B cell (primary cell): ENCODE measurements around the gene ASF1A. TPM values are rescaled to one million over a fixed set of nuclear protein-coding genes. Genes with fewer than 3 reads are reported as not detected.

Source experiments
- ATAC-seq: fragments of 200-7000 bp; cut with Tn5 transposase; one replicate; pipeline ENCODE4 v1.10.0; 2021; ENCODE audit warnings: low read depth, mild to moderate bottlenecking, moderate number of reproducible peaks, moderate library complexity
- CTCF ChIA-PET: fragments of 350-600 bp; sonication (Branson Sonifier 250); formaldehyde crosslinking; loops from one replicate; lab custom pipeline; 2021; ENCODE audit warnings: antibody characterized with exemption, inconsistent platforms; lab: Charles Lee
- POLR2A ChIA-PET: fragments of 350-600 bp; sonication (Branson Sonifier 250); formaldehyde crosslinking; loops from one replicate; lab custom pipeline; 2021; ENCODE audit warnings: antibody characterized with exemption; lab: Charles Lee
- DNase-seq: peaks from one replicate; pipeline ENCODE4 v3.0.0; 2013
- H2AFZ ChIP-seq: 2 replicates; pipeline ENCODE4 v1.6.1; 2012; ENCODE audit warnings: mild to moderate bottlenecking, low read depth, low read length; ENCODE audit not compliant: insufficient read depth, poor library complexity, severe bottlenecking
- H3K27ac ChIP-seq, 2 donors: 1 replicate in 1 of 2; 2 replicates in 1 of 2; pipeline ENCODE4 v1.5.1; 2012 to 2013; ENCODE audit warnings: low read length in 2 of 2, mild to moderate bottlenecking in 2 of 2, moderate library complexity in 1 of 2
- H3K27me3 ChIP-seq, 4 experiments: fragments of 200-600 bp in 1 of 4; sonication (generic) in 1 of 4; replicated peaks in 1 of 4; 1 replicate in 2 of 4; 2 replicates in 2 of 4; pipeline versions ENCODE4 v1.6.1 to v1.7.0; 2013 to 2016; ENCODE audit warnings: low read length in 3 of 4, mild to moderate bottlenecking in 2 of 4, mixed read lengths in 1 of 4, moderate library complexity in 1 of 4; ENCODE audit not compliant: insufficient read depth in 4 of 4, control insufficient read depth in 3 of 4; ENCODE audit errors: control extremely low read depth in 1 of 4
- H3K36me3 ChIP-seq, 2 experiments: replicated peaks in 1 of 2; 1 replicate in 1 of 2; 2 replicates in 1 of 2; pipeline versions ENCODE4 v1.6.1 to v1.7.1; 2013; ENCODE audit warnings: low read length in 1 of 2; ENCODE audit not compliant: insufficient read depth in 2 of 2, control insufficient read depth in 1 of 2; ENCODE audit errors: control extremely low read depth in 1 of 2, extremely low read depth in 1 of 2
- H3K4me1 ChIP-seq, 2 donors: fragments of 200-600 bp in 1 of 2; sonication (generic) in 1 of 2; 1 replicate in 1 of 2; 2 replicates in 1 of 2; pipeline versions ENCODE4 v1.5.1 to v1.6.1; 2013 to 2017; ENCODE audit warnings: low read length in 2 of 2; ENCODE audit not compliant: control insufficient read depth in 2 of 2, insufficient read depth in 2 of 2
- H3K4me2 ChIP-seq: replicated peaks from 2 replicates; pipeline ENCODE3; 2012; ENCODE audit warnings: mild to moderate bottlenecking, low read depth, low read length; ENCODE audit not compliant: poor library complexity, severe bottlenecking
- H3K4me3 ChIP-seq, 5 experiments: fragments of 200-600 bp in 1 of 5; sonication (generic) in 1 of 5; 1 replicate in 3 of 5; 2 replicates in 2 of 5; pipeline versions ENCODE4 v1.5.1 to v1.7.0; 2011 to 2016; ENCODE audit warnings: low read length in 4 of 5, mild to moderate bottlenecking in 4 of 5, low read depth in 2 of 5, control low read depth in 1 of 5, moderate library complexity in 1 of 5; ENCODE audit not compliant: insufficient read depth in 1 of 5; ENCODE audit errors: control extremely low read depth in 1 of 5, extremely low read depth in 1 of 5
- H3K79me2 ChIP-seq: fragments of 200-600 bp; sonication (generic); one replicate; pipeline ENCODE4 v1.6.0; 2016; ENCODE audit warnings: low read length; ENCODE audit not compliant: control insufficient read depth, insufficient read depth
- H3K9ac ChIP-seq: fragments of 200-600 bp; sonication (generic); 2 replicates; pipeline ENCODE4 v1.6.1; 2017; ENCODE audit warnings: mild to moderate bottlenecking, low read length, moderate library complexity
- H3K9me3 ChIP-seq, 3 donors: one replicate each; pipeline versions ENCODE4 v1.6.1 to v1.7.1; 2013; ENCODE audit warnings: low read length in 2 of 3; ENCODE audit not compliant: control insufficient read depth in 2 of 3, insufficient read depth in 1 of 3; ENCODE audit errors: control extremely low read depth in 1 of 3
- H4K20me1 ChIP-seq: 2 replicates; pipeline ENCODE4 v1.6.0; 2012; ENCODE audit warnings: mild to moderate bottlenecking, low read length; ENCODE audit not compliant: insufficient read depth, control insufficient read depth, poor library complexity, severe bottlenecking
- H3K27ac Mint-ChIP-seq: one replicate; pipeline ENCODE4 v1.8.0; 2021; ENCODE audit warnings: mixed read lengths
- H3K27me3 Mint-ChIP-seq: one replicate; pipeline ENCODE4 v1.8.0; 2021; ENCODE audit warnings: mixed read lengths
- H3K4me1 Mint-ChIP-seq: one replicate; pipeline ENCODE4 v1.8.0; 2021; ENCODE audit warnings: mixed read lengths
- H3K4me3 Mint-ChIP-seq: one replicate; pipeline ENCODE4 v1.8.0; 2021; ENCODE audit warnings: mixed read lengths
- H3K9me3 Mint-ChIP-seq: one replicate; pipeline ENCODE4 v1.8.0; 2022; ENCODE audit warnings: mixed read lengths; ENCODE audit not compliant: insufficient read depth
- EZH2 ChIP-seq: IDR thresholded peaks from 2 replicates; pipeline ENCODE4 v1.6.1; 2012; ENCODE audit warnings: borderline replicate concordance, low read depth, mild to moderate bottlenecking, moderate library complexity, low read length; ENCODE audit not compliant: insufficient read depth, poor library complexity, severe bottlenecking
- WGBS: methylation state at CpG from one replicate; pipeline ENCODE4 v1.1.5; 2013; ENCODE audit warnings: missing lambda C conversion rate; ENCODE audit not compliant: insufficient coverage; 5-methylcytosine and 5-hydroxymethylcytosine counted together
- intact Hi-C: fragments of 100-400 bp; cut with micrococcal nuclease; formaldehyde crosslinking; loops from one replicate; pipeline ENCODE4 v1.10.0; 2022
- polyA plus RNA-seq: library from polyadenylated mRNA; depleted of rRNA; stranded (reverse); fragments of >200 nt; gene quantifications from 2 replicates; pipeline ENCODE4 v1.2.3, GENCODE V29; 2012
- total RNA-seq, 2 donors: library from RNA; stranded (reverse); fragments of 120-200 nt in 1 of 2; gene quantifications; 1 replicate in 1 of 2; 2 replicates in 1 of 2; pipeline versions ENCODE4 v1.2.3 to v1.2.4, GENCODE V29; 2013 to 2022
- TF ChIP-seq, protein P1 (sequence below): fragments of 200-600 bp; IDR thresholded peaks from one replicate; pipeline ENCODE4 v1.8.0; 2022; ENCODE audit warnings: antibody characterized with exemption, mild to moderate bottlenecking

Gene ASF1A
- total and polyA plus RNA-seq, 2 donors (not counting 1 experiment from before 2014, with no cell fraction given), result 4.0 to 25.3 TPM

DNA sequence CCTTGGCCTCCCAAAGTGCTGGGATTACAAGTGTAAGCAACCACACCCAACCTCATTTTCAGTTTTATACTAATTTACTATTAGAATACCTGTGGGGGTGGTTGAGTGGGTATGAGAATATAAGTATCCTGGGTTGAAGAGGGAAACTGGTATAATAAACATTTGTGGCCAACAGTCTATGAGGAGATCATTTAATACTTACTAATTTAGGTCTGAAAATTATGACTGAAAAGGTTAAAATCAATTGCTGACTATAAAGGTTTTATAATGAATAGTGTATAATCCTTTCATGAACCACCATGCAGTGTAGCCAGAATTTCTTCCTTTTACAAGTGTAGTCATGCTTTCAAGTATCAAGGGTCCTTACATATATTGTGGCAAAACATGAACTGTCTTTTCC, 11.1 kb downstream of the ASF1A start:
- Mint-ChIP-seq H3K4me3 (no peak overlapping the region), H3K27me3 (no peaks in the 10 kb centered on the region), H3K9me3 (no peaks in the 10 kb centered on the region), H3K27ac (no peak overlapping the region), H3K4me1 (peaks cover 14% of the 10 kb centered on the region)
- intact Hi-C loops, result no loop called here
- POLR2A ChIA-PET, result no interaction called here
- H3K36me3 ChIP-seq, result peaks cover 8 to 58% of the 10 kb centered on the region in 2 experiments
- no peak overlapping the region for H3K4me2 ChIP-seq
- H3K4me3 ChIP-seq, result no peak overlapping the region
- TF ChIP-seq EZH2, result no peak
- TF ChIP-seq, protein P1, sequence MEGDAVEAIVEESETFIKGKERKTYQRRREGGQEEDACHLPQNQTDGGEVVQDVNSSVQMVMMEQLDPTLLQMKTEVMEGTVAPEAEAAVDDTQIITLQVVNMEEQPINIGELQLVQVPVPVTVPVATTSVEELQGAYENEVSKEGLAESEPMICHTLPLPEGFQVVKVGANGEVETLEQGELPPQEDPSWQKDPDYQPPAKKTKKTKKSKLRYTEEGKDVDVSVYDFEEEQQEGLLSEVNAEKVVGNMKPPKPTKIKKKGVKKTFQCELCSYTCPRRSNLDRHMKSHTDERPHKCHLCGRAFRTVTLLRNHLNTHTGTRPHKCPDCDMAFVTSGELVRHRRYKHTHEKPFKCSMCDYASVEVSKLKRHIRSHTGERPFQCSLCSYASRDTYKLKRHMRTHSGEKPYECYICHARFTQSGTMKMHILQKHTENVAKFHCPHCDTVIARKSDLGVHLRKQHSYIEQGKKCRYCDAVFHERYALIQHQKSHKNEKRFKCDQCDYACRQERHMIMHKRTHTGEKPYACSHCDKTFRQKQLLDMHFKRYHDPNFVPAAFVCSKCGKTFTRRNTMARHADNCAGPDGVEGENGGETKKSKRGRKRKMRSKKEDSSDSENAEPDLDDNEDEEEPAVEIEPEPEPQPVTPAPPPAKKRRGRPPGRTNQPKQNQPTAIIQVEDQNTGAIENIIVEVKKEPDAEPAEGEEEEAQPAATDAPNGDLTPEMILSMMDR, result no peak
- peaks cover 30% of the 10 kb centered on the region for H3K79me2 ChIP-seq
- DNase-seq, result no peak
- ATAC-seq, result no peak
- H3K27me3 ChIP-seq, result no peaks in the 10 kb centered on the region
- CTCF ChIA-PET, result interaction anchor here (0.8 to 1.2 kb wide), 2 partner anchors 10 to 340 kb away, joined by 3 read pairs; no protein-coding TSS in a partner anchor
- H3K9ac ChIP-seq, result no peak overlapping the region
- H3K9me3 ChIP-seq, result no peaks in the 10 kb centered on the region
- H4K20me1 ChIP-seq, result no peaks in the 10 kb centered on the region
- no peak overlapping the region for H2AFZ ChIP-seq
- no peaks in the 10 kb centered on the region for H3K4me1 ChIP-seq
- H3K27ac ChIP-seq, result no peak overlapping the region

DNA sequence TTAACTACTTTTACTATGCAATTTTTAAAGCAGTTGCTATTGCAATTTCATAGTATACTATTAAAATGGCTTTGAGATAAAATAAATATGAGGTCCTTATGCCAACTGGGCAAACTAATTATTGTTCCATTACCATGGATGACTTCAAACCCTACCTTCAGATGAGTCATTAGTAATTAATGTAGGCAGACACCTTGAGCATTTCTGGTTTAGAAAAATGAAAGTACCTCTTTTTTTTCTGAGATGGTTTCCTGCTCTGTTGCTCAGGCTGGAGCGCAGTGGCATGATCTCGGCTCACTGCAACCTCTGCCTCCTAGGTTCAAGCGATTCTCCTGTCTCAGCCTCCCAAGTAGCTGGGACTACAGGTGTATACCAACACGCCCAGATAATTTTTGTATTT, 11.9 kb downstream of the ASF1A start:
- POLR2A ChIA-PET, result no interaction called here
- Mint-ChIP-seq H3K4me3 (no peak overlapping the region), H3K4me1 (peaks cover 7% of the 10 kb centered on the region), H3K27me3 (no peaks in the 10 kb centered on the region), H3K9me3 (no peaks in the 10 kb centered on the region), H3K27ac (no peak overlapping the region)
- Histone ChIP-seq H3K27ac (no peak overlapping the region), H3K79me2 (peaks cover 23% of the 10 kb centered on the region), H3K9ac (no peak overlapping the region), H3K4me1 (no peaks in the 10 kb centered on the region), H3K27me3 (no peaks in the 10 kb centered on the region), H2AFZ (no peak overlapping the region), H4K20me1 (no peaks in the 10 kb centered on the region), H3K9me3 (no peaks in the 10 kb centered on the region), H3K4me2 (no peak overlapping the region), H3K4me3 (no peak overlapping the region), H3K36me3 (peaks cover 7 to 65% of the 10 kb centered on the region in 2 experiments)
- CTCF ChIA-PET, result no interaction called here
- ATAC-seq (no peak), DNase-seq (no peak)
- intact Hi-C loops, result no loop called here
- 100% methylated on average over 1 of the region's 4 CpGs for WGBS
- TF ChIP-seq, protein P1, result no peak
- no peak for TF ChIP-seq EZH2
